Measurements from ENCODE around the gene KRT75. TPM values are rescaled to one million over a fixed set of nuclear protein-coding genes. Genes with fewer than 3 reads are reported as not detected.
"Not testable (repeated sequence)": the region's sequence is repeated elsewhere in the genome, so short reads cannot be mapped to it uniquely, and the experiment has no call there.

KRT75 gene
- total and polyA plus RNA-seq, 9 donors, result not detected

DNA sequence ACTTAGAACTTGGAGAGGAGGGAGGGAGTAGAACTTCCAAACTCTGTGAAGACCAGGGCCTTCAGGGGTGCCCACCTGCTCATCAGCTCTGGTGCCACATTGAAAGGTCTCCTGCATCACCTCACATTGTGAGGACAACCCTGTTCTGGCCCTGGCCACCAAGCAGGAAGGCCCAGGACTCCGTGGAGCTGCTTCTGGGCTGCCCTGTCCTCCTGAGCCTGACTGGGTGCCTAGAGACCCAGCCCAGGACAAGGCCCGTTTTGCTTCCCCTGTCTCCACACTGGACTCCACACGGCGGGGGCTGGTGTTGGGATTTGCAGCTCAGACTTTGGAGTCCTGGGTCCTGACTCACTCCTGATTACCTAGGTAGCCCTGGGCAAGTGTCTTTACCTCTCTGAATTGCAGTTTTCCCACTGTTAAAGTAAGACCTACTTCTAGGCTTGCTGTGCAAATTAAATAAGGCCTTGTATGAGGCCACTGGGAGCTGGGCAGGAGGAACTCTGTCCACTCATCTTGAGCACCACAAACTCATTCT is 15.5 kb downstream of the KRT75 start:
- Histone ChIP-seq H3K27ac (ENCODE audit: low read length) (no peak overlapping the region), H3K27me3 (ENCODE audit: control insufficient read depth, insufficient read depth, low read length) (peaks cover 2% of the 10 kb centered on the region), H3K9me3 (replicated peaks; ENCODE audit: control insufficient read depth, low read depth, low read length) (no peaks in the 10 kb centered on the region), H3K4me1 (ENCODE audit: control insufficient read depth, insufficient read depth, low read length) (peaks cover 13% of the 10 kb centered on the region), H3K4me3 (ENCODE audit: low read length) (no peak overlapping the region), H3K36me3 (ENCODE audit: control insufficient read depth, insufficient read depth, low read length) (no peaks in the 10 kb centered on the region)
- WGBS (ENCODE audit: insufficient coverage), result 83% methylated on average over 2 of the region's 4 CpGs
- no peak for DNase-seq

DNA sequence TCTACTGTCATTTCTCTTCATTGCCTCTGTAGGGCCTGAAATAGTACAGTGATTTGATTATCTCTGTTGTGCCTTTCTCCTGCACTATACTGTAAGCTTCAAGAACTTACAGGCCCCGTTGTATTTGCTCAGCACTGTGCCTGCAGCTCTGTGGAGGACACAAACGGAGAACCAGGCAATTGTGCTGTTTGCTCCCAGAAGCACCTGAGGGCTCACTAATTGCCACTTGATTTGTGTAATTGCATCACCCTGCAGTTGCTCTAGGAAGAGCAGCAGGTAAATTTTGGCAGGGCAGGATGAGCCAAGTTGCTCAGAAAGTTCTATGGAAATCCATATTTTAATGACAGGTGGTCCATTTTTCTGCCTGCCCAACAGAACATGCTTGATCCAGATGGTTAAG is 16.4 kb downstream of the KRT75 start:
- Histone ChIP-seq H3K4me1 (ENCODE audit: control insufficient read depth, insufficient read depth, low read length) (peaks cover 7% of the 10 kb centered on the region), H3K27me3 (ENCODE audit: control insufficient read depth, insufficient read depth, low read length) (peaks cover 2% of the 10 kb centered on the region), H3K4me3 (ENCODE audit: low read length) (no peak overlapping the region), H3K9me3 (replicated peaks; ENCODE audit: control insufficient read depth, low read depth, low read length) (no peaks in the 10 kb centered on the region), H3K36me3 (ENCODE audit: control insufficient read depth, insufficient read depth, low read length) (no peaks in the 10 kb centered on the region), H3K27ac (ENCODE audit: low read length) (no peak overlapping the region)
- no peak for DNase-seq
- 80% methylated on average over 2 of the region's 2 CpGs for WGBS (ENCODE audit: insufficient coverage)

DNA sequence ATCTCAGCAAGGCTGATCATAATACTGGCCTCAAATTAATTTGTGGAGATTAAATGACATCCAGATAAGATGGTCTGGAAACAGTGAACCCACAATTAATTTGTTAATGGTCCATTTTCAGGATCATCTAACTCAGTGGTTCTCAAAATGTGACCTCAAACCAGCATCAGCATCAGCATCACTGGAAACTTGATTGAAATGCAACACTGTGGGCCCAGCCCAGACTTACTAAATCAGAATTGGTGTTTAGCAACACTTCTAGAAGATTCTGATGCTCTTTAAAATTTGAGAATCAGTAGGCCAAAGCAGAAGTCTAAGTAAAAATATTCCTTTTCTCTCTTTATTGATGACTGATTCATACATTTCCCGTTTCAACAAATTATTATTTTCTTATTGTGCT is 17.4 kb downstream of the KRT75 start:
- DNase-seq, result no peak
- Histone ChIP-seq H3K4me1 (ENCODE audit: control insufficient read depth, insufficient read depth, low read length) (peaks cover 7% of the 10 kb centered on the region), H3K27me3 (ENCODE audit: control insufficient read depth, insufficient read depth, low read length) (peaks cover 1% of the 10 kb centered on the region), H3K9me3 (replicated peaks; ENCODE audit: control insufficient read depth, low read depth, low read length) (no peaks in the 10 kb centered on the region), H3K36me3 (ENCODE audit: control insufficient read depth, insufficient read depth, low read length) (no peaks in the 10 kb centered on the region), H3K27ac (ENCODE audit: low read length) (peak overlapping the region; percentile 59), H3K4me3 (ENCODE audit: low read length) (no peak overlapping the region)
- WGBS (ENCODE audit: insufficient coverage), result no CpG with 5 or more reads among the region's 1 CpG

DNA sequence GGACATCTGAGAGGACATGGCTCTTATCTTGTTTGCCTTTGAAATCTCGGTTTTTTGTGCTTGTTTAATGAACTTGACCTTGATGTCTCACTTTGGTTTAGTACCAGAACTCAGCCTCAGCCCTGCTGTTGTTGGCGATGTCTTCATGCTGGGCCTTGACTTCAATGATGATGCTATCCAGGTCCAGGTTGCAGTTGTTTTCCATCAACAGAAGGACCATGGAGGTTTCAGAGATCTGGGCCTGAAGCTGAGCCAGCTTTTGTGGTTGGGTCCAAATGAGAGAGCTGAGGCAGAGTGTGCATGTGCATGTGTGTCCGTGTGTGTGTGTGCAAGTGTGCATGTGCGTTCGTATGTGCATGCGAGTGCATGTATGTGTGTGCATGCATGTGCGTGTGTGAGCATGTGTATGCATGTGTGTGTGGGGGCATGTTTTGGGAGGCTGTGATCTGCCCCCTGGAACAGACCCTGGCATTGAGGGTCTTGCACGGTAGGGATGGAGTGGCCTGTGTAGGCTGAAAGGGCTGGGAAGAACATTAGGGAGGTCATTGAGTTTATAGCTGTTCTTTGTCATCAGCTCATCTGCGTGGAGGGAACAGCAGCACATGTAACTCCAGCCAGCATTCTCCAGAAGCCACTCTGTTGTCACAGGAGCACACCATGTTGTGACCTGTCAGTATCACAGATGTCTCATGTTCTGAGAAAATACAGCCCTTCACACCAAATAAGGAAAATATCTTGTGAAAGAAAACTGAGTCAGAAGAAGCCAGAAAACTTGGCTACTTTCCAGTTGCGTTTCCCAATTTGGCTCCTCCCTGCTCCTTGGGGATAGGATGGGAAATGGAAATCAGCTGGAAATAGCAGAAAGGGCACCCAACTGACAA is 18.1 kb downstream of the KRT75 start:
- peak overlapping the region; percentile 59 for H3K27ac ChIP-seq (ENCODE audit: low read length)
- H3K9me3 ChIP-seq (replicated peaks; ENCODE audit: control insufficient read depth, low read depth, low read length), result no peaks in the 10 kb centered on the region
- H3K36me3 ChIP-seq (ENCODE audit: control insufficient read depth, insufficient read depth, low read length), result no peaks in the 10 kb centered on the region
- H3K4me3 ChIP-seq (ENCODE audit: low read length), result no peak overlapping the region
- DNase-seq, result peak; percentile 73
- WGBS (ENCODE audit: insufficient coverage), result 69% methylated on average over 7 of the region's 10 CpGs
- no peaks in the 10 kb centered on the region for H3K27me3 ChIP-seq (ENCODE audit: control insufficient read depth, insufficient read depth, low read length)
- H3K4me1 ChIP-seq (ENCODE audit: control insufficient read depth, insufficient read depth, low read length), result peaks cover 7% of the 10 kb centered on the region

DNA sequence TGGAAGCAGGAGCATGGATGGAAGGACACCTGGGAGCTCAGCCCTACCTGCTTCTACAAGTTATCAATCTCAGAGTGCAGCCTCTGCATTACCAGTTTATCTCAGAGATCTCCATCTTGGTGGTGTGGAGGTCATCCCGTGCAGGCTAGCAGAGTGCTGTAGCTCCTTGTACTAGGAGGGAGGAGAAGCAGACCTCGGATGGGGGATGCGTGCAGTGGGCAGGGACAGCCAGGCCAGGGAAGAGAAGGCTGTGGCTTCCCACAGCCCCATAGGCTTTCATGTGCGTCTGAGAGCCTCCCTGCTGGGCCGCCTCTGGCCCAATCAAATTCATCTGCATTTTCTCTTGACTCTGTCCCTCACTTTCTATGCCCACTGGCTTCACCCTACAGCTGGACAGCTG is 19.2 kb downstream of the KRT75 start:
- 73% methylated on average over 4 of the region's 5 CpGs for WGBS (ENCODE audit: insufficient coverage)

DNA sequence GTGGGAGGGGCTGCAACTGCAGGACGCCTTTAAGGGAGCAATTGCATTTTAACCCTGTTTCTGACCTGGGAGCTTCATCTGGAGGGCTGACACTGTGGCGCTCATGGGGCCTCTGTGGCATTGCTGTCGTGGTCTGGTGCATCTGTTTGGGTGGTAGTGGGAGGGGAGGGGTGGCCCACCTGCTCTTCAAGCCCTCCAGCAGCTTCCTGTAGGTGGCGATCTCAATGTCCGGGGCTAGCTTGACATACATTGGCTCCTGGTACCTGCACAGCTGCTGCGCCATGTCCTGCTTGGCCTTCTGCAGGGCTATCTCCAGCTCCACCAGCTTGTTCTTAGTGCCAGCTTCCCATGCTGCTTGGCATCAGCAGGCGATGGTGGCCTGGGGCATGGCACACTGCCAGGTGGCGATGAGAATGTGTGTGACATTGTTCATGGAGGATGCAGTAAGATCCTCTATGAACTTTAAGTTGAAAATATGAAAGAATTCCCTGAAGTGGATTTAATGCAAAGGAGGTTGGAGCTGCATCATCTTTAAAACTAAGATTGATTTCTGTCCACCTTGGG is 20.3 kb downstream of the KRT75 start:
- no peak overlapping the region for H3K27ac ChIP-seq (ENCODE audit: low read length)
- 70% methylated on average over 5 of the region's 8 CpGs for WGBS (ENCODE audit: insufficient coverage)
- no peaks in the 10 kb centered on the region for H3K27me3 ChIP-seq (ENCODE audit: control insufficient read depth, insufficient read depth, low read length)
- no peaks in the 10 kb centered on the region for H3K9me3 ChIP-seq (replicated peaks; ENCODE audit: control insufficient read depth, low read depth, low read length)
- H3K4me3 ChIP-seq (ENCODE audit: low read length), result no peak overlapping the region
- H3K36me3 ChIP-seq (ENCODE audit: control insufficient read depth, insufficient read depth, low read length), result no peaks in the 10 kb centered on the region
- DNase-seq, result no peak
- H3K4me1 ChIP-seq (ENCODE audit: control insufficient read depth, insufficient read depth, low read length), result peaks cover 7% of the 10 kb centered on the region

More for the DNA sequence above, 19.2 kb downstream of the KRT75 start:
- Histone ChIP-seq H3K36me3 (ENCODE audit: control insufficient read depth, insufficient read depth, low read length) (no peaks in the 10 kb centered on the region), H3K27me3 (ENCODE audit: control insufficient read depth, insufficient read depth, low read length) (no peaks in the 10 kb centered on the region), H3K4me1 (ENCODE audit: control insufficient read depth, insufficient read depth, low read length) (peaks cover 7% of the 10 kb centered on the region), H3K27ac (ENCODE audit: low read length) (no peak overlapping the region), H3K9me3 (replicated peaks; ENCODE audit: control insufficient read depth, low read depth, low read length) (no peaks in the 10 kb centered on the region), H3K4me3 (ENCODE audit: low read length) (no peak overlapping the region)
- DNase-seq, result no peak

DNA sequence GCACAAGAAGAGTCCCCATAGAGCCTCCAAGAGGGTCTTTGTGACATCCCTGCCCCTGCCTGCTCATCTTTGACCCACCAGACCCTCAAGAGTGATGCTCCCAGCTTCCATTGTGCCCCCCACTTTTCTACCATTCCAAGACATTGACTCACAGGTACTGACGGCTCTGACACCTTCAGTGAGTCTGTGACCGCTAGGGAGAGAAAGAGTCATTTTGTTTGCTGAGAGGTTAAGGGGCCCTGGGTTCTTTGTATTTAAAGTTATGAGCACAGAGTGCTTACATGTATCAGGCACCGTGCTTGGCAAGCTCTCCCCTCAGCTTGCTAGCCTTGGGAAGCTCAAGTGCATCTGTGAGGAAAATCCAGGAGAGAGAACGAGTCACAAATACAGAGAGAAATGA is 21.0 kb downstream of the KRT75 start:
- no peaks in the 10 kb centered on the region for H3K27me3 ChIP-seq (ENCODE audit: control insufficient read depth, insufficient read depth, low read length)
- no peak for DNase-seq
- H3K36me3 ChIP-seq (ENCODE audit: control insufficient read depth, insufficient read depth, low read length), result no peaks in the 10 kb centered on the region
- H3K9me3 ChIP-seq (replicated peaks; ENCODE audit: control insufficient read depth, low read depth, low read length), result no peaks in the 10 kb centered on the region
- H3K27ac ChIP-seq (ENCODE audit: low read length), result no peak overlapping the region
- H3K4me1 ChIP-seq (ENCODE audit: control insufficient read depth, insufficient read depth, low read length), result peaks cover 7% of the 10 kb centered on the region
- WGBS (ENCODE audit: insufficient coverage), result 24% methylated on average over 2 of the region's 4 CpGs
- no peak overlapping the region for H3K4me3 ChIP-seq (ENCODE audit: low read length)

DNA sequence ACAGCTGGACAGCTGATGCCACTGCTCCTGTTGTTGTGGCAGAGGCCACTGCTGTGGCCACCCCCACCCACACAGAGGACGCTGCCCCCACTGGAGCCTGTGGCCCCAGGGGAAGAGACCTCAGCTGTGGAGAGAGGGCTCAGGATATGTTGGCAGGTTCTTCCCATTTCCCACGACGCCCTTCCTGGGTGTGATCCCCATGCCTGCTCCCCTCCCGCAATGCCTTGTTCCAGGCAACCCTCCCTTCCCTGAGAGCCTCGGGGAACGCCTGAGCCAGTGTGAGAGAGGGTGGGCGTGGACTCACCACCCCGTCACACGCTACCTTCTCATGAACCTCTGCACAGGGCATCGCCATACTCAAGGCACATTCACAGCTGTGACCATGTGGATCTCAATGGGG is 22.4 kb downstream of the KRT75 start:
- peaks cover 7% of the 10 kb centered on the region for H3K4me1 ChIP-seq (ENCODE audit: control insufficient read depth, insufficient read depth, low read length)
- no peaks in the 10 kb centered on the region for H3K9me3 ChIP-seq (replicated peaks; ENCODE audit: control insufficient read depth, low read depth, low read length)
- no peak for DNase-seq
- H3K27ac ChIP-seq (ENCODE audit: low read length), result no peak overlapping the region
- H3K27me3 ChIP-seq (ENCODE audit: control insufficient read depth, insufficient read depth, low read length), result no peaks in the 10 kb centered on the region
- 100% methylated on average over 1 of the region's 10 CpGs for WGBS (ENCODE audit: insufficient coverage)
- H3K4me3 ChIP-seq (ENCODE audit: low read length), result no peak overlapping the region
- no peaks in the 10 kb centered on the region for H3K36me3 ChIP-seq (ENCODE audit: control insufficient read depth, insufficient read depth, low read length)

DNA sequence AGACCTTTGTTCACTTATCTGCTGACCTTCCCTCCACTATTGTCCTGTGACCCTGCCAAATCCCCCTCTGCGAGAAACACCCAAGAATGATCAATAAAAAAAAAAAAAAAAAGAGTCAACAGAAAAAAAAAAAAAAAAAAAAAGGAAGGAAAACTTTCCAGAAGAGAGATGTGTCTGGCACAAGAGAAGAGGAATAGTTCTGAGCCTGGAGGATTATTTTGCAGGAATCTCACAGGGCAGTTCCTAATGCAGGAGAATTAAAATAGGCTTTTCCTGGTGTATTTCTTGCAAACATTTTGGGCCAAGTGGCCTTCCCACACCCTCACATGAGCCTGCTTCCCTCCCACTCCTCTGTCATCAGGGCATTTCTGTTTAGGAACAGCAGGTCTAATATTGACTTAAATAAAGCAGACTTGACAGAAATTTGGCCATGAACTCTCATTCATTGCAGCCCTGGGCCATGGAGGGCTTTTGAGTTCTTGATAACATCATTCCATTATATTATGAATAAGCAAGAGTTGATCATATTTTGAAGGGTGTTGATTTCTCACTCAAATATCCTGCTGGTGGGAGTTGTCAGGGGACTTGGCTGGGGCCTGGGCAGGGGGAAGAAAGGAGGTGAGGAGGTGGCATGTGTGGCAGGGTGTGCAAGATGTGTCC is 23.5 kb downstream of the KRT75 start:
- not testable (repeated sequence) for H3K4me3 ChIP-seq (ENCODE audit: low read length); H3K9me3 ChIP-seq (replicated peaks; ENCODE audit: control insufficient read depth, low read depth, low read length); H3K27me3 ChIP-seq (ENCODE audit: control insufficient read depth, insufficient read depth, low read length); H3K36me3 ChIP-seq (ENCODE audit: control insufficient read depth, insufficient read depth, low read length); H3K4me1 ChIP-seq (ENCODE audit: control insufficient read depth, insufficient read depth, low read length); H3K27ac ChIP-seq (ENCODE audit: low read length); DNase-seq
- WGBS (ENCODE audit: insufficient coverage), result no CpG with 5 or more reads among the region's 1 CpG

DNA sequence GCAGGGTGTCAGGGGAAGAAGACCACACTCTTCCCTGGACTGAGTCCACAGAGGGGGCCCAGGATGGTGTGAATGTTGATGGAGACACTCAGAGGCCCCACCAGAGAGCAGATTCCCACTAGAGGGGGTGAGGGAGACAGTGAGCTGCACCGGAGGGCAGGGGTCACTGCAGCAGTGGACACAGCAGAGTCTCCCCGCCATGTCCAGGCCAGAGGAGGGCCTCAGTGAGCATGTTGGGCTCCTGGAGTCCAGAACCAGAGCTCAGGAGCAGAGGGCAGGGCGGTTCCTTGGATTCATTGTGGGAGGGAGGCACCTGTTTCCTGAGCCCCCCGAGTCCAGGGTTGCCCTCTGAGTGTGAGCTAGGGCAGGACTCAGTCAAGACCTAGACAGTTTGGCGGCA is 26.3 kb downstream of the KRT75 start:
- H3K36me3 ChIP-seq (ENCODE audit: control insufficient read depth, insufficient read depth, low read length), result no peaks in the 10 kb centered on the region
- no peak overlapping the region for H3K4me3 ChIP-seq (ENCODE audit: low read length)
- no peak for DNase-seq
- no peak overlapping the region for H3K27ac ChIP-seq (ENCODE audit: low read length)
- H3K9me3 ChIP-seq (replicated peaks; ENCODE audit: control insufficient read depth, low read depth, low read length), result no peaks in the 10 kb centered on the region
- no peaks in the 10 kb centered on the region for H3K4me1 ChIP-seq (ENCODE audit: control insufficient read depth, insufficient read depth, low read length)
- peaks cover 2% of the 10 kb centered on the region for H3K27me3 ChIP-seq (ENCODE audit: control insufficient read depth, insufficient read depth, low read length)
- WGBS (ENCODE audit: insufficient coverage), result 76% methylated on average over 5 of the region's 5 CpGs

All from muscle of leg (tissue), 11 donors.